ENCODE results near the gene ASPDH. TPM values are rescaled to one million over a fixed set of nuclear protein-coding genes. Genes with fewer than 3 reads are reported as not detected.

ASPDH gene
- total RNA-seq, 1 experiment from 2014 or later: not detected

DNA sequence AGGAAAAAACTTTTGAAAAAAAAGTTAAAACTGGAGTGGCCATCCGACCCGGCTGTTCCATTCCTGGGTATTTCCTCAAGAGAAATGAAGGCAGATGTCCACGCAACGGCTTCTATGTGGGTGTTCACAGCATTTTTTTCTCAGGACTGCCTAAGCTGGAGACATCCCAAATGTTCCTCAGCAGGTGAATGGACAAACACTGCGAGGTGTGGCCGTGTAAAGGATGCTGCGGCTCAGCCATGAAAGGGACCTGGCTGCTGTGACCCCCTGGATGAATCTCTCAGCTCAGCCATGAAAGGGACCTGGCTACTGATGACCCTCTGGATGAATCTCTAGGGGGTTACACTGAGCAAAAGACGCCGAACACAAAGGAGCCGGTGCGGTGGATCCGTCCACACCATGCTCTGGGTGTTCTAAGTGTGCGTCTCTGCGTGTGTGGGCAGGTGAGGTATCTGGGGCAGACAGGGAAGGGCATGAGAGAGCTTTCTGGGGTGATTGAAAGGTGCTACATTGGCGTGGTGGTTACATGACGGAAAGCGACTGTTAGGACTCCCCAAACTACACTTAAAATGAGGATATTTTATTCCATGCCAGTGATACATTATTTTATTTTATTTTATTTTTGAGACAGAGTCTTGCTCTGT is 7.2 kb upstream of the ASPDH start:
- no peaks in the 10 kb centered on the region for H3K4me1 Mint-ChIP-seq (ENCODE audit: insufficient read depth, unreplicated experiment)
- POLR2A ChIA-PET: interaction anchor here (2.6 kb wide), 1 partner anchor 10 kb away, joined by 11 read pairs; the partner anchor contains the start of gene JOSD2
- intact Hi-C loops (cut with micrococcal nuclease): no loop called here
- H3K27me3 Mint-ChIP-seq (ENCODE audit: insufficient read depth, unreplicated experiment): no peaks in the 10 kb centered on the region
- no peak overlapping the region for H3K4me3 Mint-ChIP-seq (ENCODE audit: unreplicated experiment)
- H3K27ac Mint-ChIP-seq (ENCODE audit: low read depth, unreplicated experiment): no peak overlapping the region
- peaks cover 6% of the 10 kb centered on the region for H3K36me3 Mint-ChIP-seq (ENCODE audit: insufficient read depth, unreplicated experiment)
- no peaks in the 10 kb centered on the region for H3K9me3 Mint-ChIP-seq (ENCODE audit: unreplicated experiment)
- BruUV-seq (replicated peaks): no TSS peak
- no peak for TF ChIP-seq CTCF (IDR thresholded peaks at IDR 0.05; ENCODE audit: unreplicated experiment)
- CTCF ChIA-PET: no interaction called here
- DNase-seq (ENCODE audit: unreplicated experiment): no peak

DNA sequence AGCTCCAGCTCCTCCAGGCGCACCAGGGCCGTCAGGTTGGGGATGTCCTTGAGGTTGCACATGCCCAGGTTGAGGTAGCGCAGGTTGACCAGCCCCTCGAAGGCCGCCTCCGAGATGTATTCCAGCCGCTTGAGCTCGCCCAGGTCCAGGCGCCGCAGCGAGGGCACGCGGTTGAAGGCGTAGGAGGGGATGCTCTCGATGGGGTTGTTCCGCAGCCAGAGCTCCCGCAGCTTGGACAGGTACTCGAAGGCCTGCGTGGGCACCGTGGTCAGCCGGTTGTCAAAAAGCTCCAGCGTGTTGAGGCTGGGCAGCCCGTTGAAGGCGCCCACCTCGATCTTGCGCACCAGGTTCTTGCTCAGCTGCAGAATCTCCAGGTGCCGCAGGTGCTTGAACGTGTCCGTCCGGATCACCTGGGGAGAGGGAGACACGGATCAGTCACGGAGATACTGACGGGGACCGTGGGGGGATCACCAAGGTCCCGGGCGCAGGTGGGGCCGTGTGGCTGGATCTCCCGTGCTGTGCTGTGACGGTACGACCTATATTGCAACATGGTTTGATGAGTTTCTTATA is 5.4 kb upstream of the ASPDH start:
- ChIA-PET CTCF (interaction anchor here (0.6 to 1.7 kb wide), 3 partner anchors 15 to 152 kb away, joined by 4 to 7 read pairs (median 6); no protein-coding TSS in a partner anchor), POLR2A (no interaction called here)
- BruUV-seq (replicated peaks): no TSS peak

DNA sequence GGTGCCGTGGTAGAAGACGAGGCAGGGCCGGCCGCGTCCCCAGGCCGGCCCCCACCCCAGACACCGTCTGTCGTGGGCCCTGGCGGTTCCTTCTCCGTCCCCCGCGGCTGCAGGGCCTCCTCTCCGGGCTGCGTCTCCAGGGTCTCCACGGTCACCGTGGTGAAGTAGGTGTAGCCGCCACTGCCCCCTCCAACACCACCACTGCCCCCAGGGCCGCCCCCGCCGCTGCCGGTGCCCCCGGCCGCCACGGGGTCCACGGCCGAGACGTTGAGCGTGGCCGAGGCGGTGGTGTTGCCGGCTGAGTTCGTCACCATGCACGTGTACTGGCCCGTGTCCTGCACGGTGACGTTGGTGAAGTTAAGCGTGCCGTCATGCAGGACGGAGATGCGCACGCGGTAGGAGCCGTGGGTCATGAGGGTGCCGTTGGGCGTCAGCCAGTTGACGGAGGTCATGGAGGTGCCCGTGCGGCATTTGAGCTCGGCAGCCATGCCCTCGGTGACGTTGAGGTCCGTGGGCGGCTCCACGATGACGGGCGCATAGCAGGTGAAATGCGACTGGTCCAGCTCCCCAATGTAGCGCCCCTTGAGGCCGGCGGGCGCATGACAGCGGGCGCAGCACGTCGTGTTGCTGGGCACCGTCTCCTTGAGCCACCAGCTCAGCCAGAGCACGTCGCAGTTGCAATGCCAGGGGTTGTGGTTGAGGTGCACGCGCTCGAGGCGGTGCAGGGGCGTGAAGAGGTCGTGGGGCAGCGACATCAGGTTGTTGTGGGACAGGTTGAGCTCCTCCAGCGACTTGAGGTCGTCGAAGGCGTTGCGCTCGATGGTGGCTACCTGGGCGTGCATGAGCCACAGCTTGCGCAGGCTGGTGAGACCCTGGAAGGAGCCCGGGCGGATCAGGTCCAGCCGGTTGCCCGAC is 4.6 kb upstream of the ASPDH start:
- POLR2A ChIA-PET: interaction anchor here (0.6 kb wide), 1 partner anchor 196 kb away, joined by 3 read pairs; no protein-coding TSS in a partner anchor
- H3K36me3 Mint-ChIP-seq (ENCODE audit: insufficient read depth, unreplicated experiment): no peaks in the 10 kb centered on the region
- H3K27me3 Mint-ChIP-seq (ENCODE audit: insufficient read depth, unreplicated experiment): no peaks in the 10 kb centered on the region
- H3K9me3 Mint-ChIP-seq (ENCODE audit: unreplicated experiment): no peaks in the 10 kb centered on the region
- H3K27ac Mint-ChIP-seq (ENCODE audit: low read depth, unreplicated experiment): no peak overlapping the region
- BruUV-seq (replicated peaks): no TSS peak
- H3K4me3 Mint-ChIP-seq (ENCODE audit: unreplicated experiment): no peak overlapping the region
- no peak for TF ChIP-seq CTCF (IDR thresholded peaks at IDR 0.05; ENCODE audit: unreplicated experiment)
- CTCF ChIA-PET: interaction anchor here (0.6 to 1.7 kb wide), 3 partner anchors 16 to 152 kb away, joined by 4 to 7 read pairs (median 6); no protein-coding TSS in a partner anchor
- intact Hi-C loops (cut with micrococcal nuclease): no loop called here
- H3K4me1 Mint-ChIP-seq (ENCODE audit: insufficient read depth, unreplicated experiment): no peaks in the 10 kb centered on the region
- DNase-seq (ENCODE audit: unreplicated experiment): no peak

More for the DNA sequence above, 5.4 kb upstream of the ASPDH start:
- DNase-seq (ENCODE audit: unreplicated experiment): no peak
- Mint-ChIP-seq H3K27ac (ENCODE audit: low read depth, unreplicated experiment) (no peak overlapping the region), H3K4me3 (ENCODE audit: unreplicated experiment) (no peak overlapping the region), H3K4me1 (ENCODE audit: insufficient read depth, unreplicated experiment) (no peaks in the 10 kb centered on the region), H3K36me3 (ENCODE audit: insufficient read depth, unreplicated experiment) (no peaks in the 10 kb centered on the region), H3K9me3 (ENCODE audit: unreplicated experiment) (no peaks in the 10 kb centered on the region), H3K27me3 (ENCODE audit: insufficient read depth, unreplicated experiment) (no peaks in the 10 kb centered on the region)
- TF ChIP-seq CTCF (IDR thresholded peaks at IDR 0.05; ENCODE audit: unreplicated experiment): no peak
- intact Hi-C loops (cut with micrococcal nuclease): no loop called here

- ChIA-PET POLR2A (interaction anchor here (0.6 kb wide), 1 partner anchor 197 kb away, joined by 3 read pairs; no protein-coding TSS in a partner anchor), CTCF (interaction anchor here (1.7 kb wide), 1 partner anchor 20 kb away, joined by 7 read pairs; no protein-coding TSS in a partner anchor)
- Mint-ChIP-seq H3K4me1 (ENCODE audit: insufficient read depth, unreplicated experiment) (no peaks in the 10 kb centered on the region), H3K4me3 (ENCODE audit: unreplicated experiment) (no peak overlapping the region), H3K27ac (ENCODE audit: low read depth, unreplicated experiment) (no peak overlapping the region), H3K9me3 (ENCODE audit: unreplicated experiment) (no peaks in the 10 kb centered on the region), H3K27me3 (ENCODE audit: insufficient read depth, unreplicated experiment) (no peaks in the 10 kb centered on the region), H3K36me3 (ENCODE audit: insufficient read depth, unreplicated experiment) (no peaks in the 10 kb centered on the region)
- BruUV-seq (replicated peaks): no TSS peak
- no peak for TF ChIP-seq CTCF (IDR thresholded peaks at IDR 0.05; ENCODE audit: unreplicated experiment)
- intact Hi-C loops (cut with micrococcal nuclease): no loop called here
- no peak for DNase-seq (ENCODE audit: unreplicated experiment)
Measured at GRCh38 chr19:50517704-50518075, 4.0 kb upstream of the ASPDH start.
